ENCODE measurements around the gene SNHG17. TPM values are rescaled to one million over a fixed set of nuclear protein-coding genes. Genes with fewer than 3 reads are reported as not detected.
A peak's percentile ranks its signal among the peaks of the same experiment; 100 is the strongest.

The SNHG17 gene
- total RNA-seq, 1 donor from 2014 or later, result 129 TPM

GRCh38 chr20:38450412-38450975 lies 15.4 kb upstream of the SNHG17 start:
- H3K4me3 ChIP-seq, result no peak overlapping the region

GRCh38 chr20:38449046-38449445 lies 13.9 kb upstream of the SNHG17 start:
- Histone ChIP-seq H3K36me3 (peaks cover 17 to 21% of the 10 kb centered on the region in 2 donors), H3K27ac (no peak overlapping the region), H3K4me1 (peaks cover 4 to 10% of the 10 kb centered on the region in 2 donors), H3K9me3 (no peaks in the 10 kb centered on the region), H3K27me3 (no peaks in the 10 kb centered on the region), H3K4me3 (no peak overlapping the region)
- no peak for TF ChIP-seq CTCF (IDR thresholded peaks at IDR 0.05)
- no peak for DNase-seq (ENCODE audit: low spot score in 2 of 2)
- intact Hi-C loops (cut with DNase I), result no loop called here

More at GRCh38 chr20:38450412-38450975, 15.4 kb upstream of the SNHG17 start:
- Histone ChIP-seq H3K9me3 (no peaks in the 10 kb centered on the region), H3K36me3 (peaks cover 17 to 21% of the 10 kb centered on the region in 2 donors), H3K27ac (no peak overlapping the region), H3K27me3 (no peaks in the 10 kb centered on the region), H3K4me1 (peaks cover 4 to 10% of the 10 kb centered on the region in 2 donors)
- TF ChIP-seq CTCF (IDR thresholded peaks at IDR 0.05), result no peak
- no peak for DNase-seq (ENCODE audit: low spot score in 2 of 2)
- intact Hi-C loops (cut with DNase I), result no loop called here

- H3K9me3 ChIP-seq, result no peaks in the 10 kb centered on the region
- TF ChIP-seq CTCF (IDR thresholded peaks at IDR 0.05), result no peak
- H3K27me3 ChIP-seq, result no peaks in the 10 kb centered on the region
- H3K27ac ChIP-seq, result no peak overlapping the region
- H3K36me3 ChIP-seq, result peaks cover 17 to 21% of the 10 kb centered on the region in 2 donors
- H3K4me3 ChIP-seq, result no peak overlapping the region
- intact Hi-C loops (cut with DNase I), result no loop called here
- peaks cover 4 to 10% of the 10 kb centered on the region in 2 donors for H3K4me1 ChIP-seq
- DNase-seq (ENCODE audit: low spot score in 2 of 2), result no peak
These were observed 13.0 kb upstream of the SNHG17 start for GRCh38 chr20:38447931-38448675.

GRCh38 chr20:38447251-38447661 lies 12.1 kb upstream of the SNHG17 start:
- intact Hi-C loops (cut with DNase I), result no loop called here
- Histone ChIP-seq H3K4me1 (peaks cover 4 to 10% of the 10 kb centered on the region in 2 donors), H3K9me3 (no peaks in the 10 kb centered on the region), H3K27ac (peak overlapping the region; percentile 83 to 93), H3K27me3 (no peaks in the 10 kb centered on the region), H3K36me3 (peaks cover 17 to 21% of the 10 kb centered on the region in 2 donors), H3K4me3 (peak overlapping the region; percentile 91 to 97)
- no peak for DNase-seq (ENCODE audit: low spot score in 2 of 2)
- no peak for TF ChIP-seq CTCF (IDR thresholded peaks at IDR 0.05)

GRCh38 chr20:38446441-38447209 lies 11.5 kb upstream of the SNHG17 start:
- Histone ChIP-seq H3K9me3 (no peaks in the 10 kb centered on the region), H3K27me3 (no peaks in the 10 kb centered on the region), H3K36me3 (peaks cover 17 to 21% of the 10 kb centered on the region in 2 donors), H3K4me3 (peak overlapping the region; percentile 91 to 97), H3K4me1 (peaks cover 4 to 10% of the 10 kb centered on the region in 2 donors), H3K27ac (peak overlapping the region; percentile 83 to 93)
- peak; percentile 88 to 98 (median 89) for TF ChIP-seq CTCF (IDR thresholded peaks at IDR 0.05)
- peak; percentile 36 to 93 for DNase-seq (ENCODE audit: low spot score in 2 of 2)
- intact Hi-C loops (cut with DNase I), result loop anchor here (1.0 kb wide), 2 partner anchors 11 to 26 kb away; partner anchors contain the start of genes RALGAPB and SNHG17
